Lower leg skin (tissue), 4 donors: ENCODE data around the gene ACBD3. TPM values are rescaled to one million over a fixed set of nuclear protein-coding genes. Genes with fewer than 3 reads are reported as not detected.

ENCODE experiments used
- DNase-seq, 2 donors: peaks; one replicate each; pipeline ENCODE4 v3.0.0-alpha.2; 2019; ENCODE audit warnings: low spot score in 2 of 2
- H3K4me3 ChIP-seq: fragments of 200-600 bp; sonication (generic); 2 replicates; pipeline ENCODE4 v1.5.1; 2017; ENCODE audit warnings: mild to moderate bottlenecking, low read depth; ENCODE audit not compliant: poor library complexity, severe bottlenecking
- POLR2A ChIP-seq, 2 donors: fragments of 450-650 bp; IDR thresholded peaks; one replicate each; pipeline ENCODE4 v1.6.1; 2016 to 2017; ENCODE audit warnings: antibody characterized with exemption in 2 of 2, mild to moderate bottlenecking in 1 of 2, moderate library complexity in 1 of 2
- WGBS, 2 donors: methylation state at CpG; one replicate each; pipeline ENCODE4 v1.1.5; 2018; 5-methylcytosine and 5-hydroxymethylcytosine counted together
- intact Hi-C: fragments of 100-400 bp; cut with DNase I; formaldehyde crosslinking; loops from one replicate; pipeline ENCODE4 v1.15.0; 2023; ENCODE audit warnings: low total_unique reads
- total RNA-seq, 4 donors: library from RNA; depleted of rRNA; stranded (reverse); fragments of >200 nt; gene quantifications; one replicate each; pipeline ENCODE4 v1.1.0, GENCODE V29; 2016
- TF ChIP-seq, protein P1 (sequence below), 3 donors: fragments of 450-650 bp; IDR thresholded peaks; one replicate each; pipeline ENCODE4 v1.5.1; 2016; ENCODE audit warnings: antibody characterized with exemption in 3 of 3, mild to moderate bottlenecking in 3 of 3, moderate library complexity in 2 of 3

ACBD3 gene
- total RNA-seq, 4 donors from 2014 or later = 39.7 to 57.6 (median 49.9) TPM

DNA sequence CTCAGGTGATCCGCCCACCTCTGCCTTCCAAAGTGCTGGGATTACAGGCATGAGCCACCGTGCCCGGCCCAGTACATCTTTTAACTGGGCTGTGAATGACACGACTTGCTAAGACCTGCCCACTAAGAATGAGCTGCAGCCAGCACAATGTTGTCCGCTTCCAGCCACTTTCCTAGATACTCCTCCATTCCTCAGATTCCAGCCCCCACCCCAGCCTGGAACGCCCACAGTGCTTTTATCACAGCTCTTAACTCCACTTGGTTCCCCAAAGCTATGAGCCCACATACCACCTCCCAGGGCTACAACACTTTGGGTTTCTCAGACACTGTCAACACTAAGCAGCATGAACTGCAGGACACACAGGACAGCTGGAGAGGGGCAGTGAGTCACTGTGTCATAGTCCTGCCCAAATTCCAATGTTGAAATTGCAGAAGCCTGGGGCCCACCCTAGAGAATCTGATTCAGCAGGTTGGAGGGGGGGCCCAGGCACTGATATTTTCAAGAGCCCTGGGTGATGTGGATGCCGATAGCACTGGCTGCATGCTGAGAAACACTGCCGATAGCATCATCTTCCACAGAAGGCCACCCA, 58.0 kb downstream of the ACBD3 start:
- no peak overlapping the region for H3K4me3 ChIP-seq
- WGBS, 2 donors = 54 to 72% methylated on average over 8 of the region's 8 CpGs
- peak in 1 of 2 donors; percentile 71 for DNase-seq
- TF ChIP-seq POLR2A (IDR thresholded peaks at IDR 0.05) = no peak
- TF ChIP-seq, protein P1, sequence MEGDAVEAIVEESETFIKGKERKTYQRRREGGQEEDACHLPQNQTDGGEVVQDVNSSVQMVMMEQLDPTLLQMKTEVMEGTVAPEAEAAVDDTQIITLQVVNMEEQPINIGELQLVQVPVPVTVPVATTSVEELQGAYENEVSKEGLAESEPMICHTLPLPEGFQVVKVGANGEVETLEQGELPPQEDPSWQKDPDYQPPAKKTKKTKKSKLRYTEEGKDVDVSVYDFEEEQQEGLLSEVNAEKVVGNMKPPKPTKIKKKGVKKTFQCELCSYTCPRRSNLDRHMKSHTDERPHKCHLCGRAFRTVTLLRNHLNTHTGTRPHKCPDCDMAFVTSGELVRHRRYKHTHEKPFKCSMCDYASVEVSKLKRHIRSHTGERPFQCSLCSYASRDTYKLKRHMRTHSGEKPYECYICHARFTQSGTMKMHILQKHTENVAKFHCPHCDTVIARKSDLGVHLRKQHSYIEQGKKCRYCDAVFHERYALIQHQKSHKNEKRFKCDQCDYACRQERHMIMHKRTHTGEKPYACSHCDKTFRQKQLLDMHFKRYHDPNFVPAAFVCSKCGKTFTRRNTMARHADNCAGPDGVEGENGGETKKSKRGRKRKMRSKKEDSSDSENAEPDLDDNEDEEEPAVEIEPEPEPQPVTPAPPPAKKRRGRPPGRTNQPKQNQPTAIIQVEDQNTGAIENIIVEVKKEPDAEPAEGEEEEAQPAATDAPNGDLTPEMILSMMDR (IDR thresholded peaks at IDR 0.05) = no peak
- intact Hi-C loops = no loop called here

DNA sequence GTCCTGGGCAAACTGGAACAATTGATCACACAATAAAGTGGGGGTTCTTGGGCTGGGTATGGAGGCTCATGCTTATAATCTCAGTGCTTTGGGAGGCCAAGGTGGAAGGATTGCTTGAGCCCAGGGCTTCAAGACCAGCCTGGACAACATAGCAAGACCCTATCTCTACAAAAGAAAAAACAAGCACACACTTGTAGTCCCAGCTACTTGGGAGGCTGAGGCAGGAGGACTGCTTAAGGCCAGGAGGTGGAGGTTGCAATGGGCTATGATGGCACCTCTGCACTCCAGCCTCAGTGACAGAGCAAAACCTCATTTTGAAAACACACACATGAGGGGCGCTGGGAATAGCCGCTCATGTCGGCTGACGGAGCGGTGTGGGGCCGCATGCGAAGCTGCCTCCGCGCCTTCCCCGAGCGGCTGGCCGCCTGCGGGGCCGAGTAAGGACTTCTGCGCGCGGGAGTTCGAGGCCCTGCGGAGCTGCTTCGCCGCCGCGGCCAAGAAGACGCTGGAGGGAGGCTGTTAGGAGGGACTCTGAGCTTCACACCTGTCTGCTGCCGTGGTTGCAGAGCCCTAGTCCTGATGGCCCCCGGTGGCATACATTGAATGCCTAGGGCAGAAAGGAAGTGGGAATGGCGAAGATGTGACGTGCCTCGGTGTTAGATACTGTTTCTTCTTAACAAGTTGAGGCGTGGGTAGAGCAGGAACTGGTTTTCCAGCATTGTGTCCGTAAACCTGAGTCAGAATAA, 59.5 kb downstream of the ACBD3 start:
- H3K4me3 ChIP-seq = no peak overlapping the region
- no peak for TF ChIP-seq POLR2A (IDR thresholded peaks at IDR 0.05)
- TF ChIP-seq, protein P1 (IDR thresholded peaks at IDR 0.05) = no peak
- intact Hi-C loops = no loop called here
- peak in 1 of 2 donors; percentile 79 for DNase-seq
- WGBS, 2 donors = 31 to 58% methylated on average over 31 of the region's 31 CpGs

DNA sequence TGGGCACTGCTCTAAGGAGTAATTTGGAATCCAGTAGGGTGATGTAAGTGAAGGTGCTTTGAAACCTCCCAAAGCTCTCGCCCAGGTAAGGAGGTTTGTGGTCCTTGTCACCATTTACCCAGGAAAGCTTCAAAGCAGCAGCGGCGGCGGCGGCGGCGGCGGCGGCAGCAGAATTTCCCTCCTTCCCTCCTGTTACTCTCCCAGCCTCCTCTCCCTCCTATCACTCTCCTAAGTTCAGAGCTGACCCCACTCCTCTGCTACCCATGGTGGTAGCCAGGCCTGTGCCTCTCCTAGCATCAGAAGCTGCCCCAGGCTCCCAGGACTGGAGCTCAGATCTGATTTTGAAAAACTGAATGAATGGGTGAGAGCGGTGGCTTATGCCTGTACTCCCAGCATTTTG, 60.7 kb downstream of the ACBD3 start:
- WGBS, 2 donors = 95% methylated on average over 10 of the region's 10 CpGs
- DNase-seq = peak in 1 of 2 donors; percentile 54
- H3K4me3 ChIP-seq = no peak overlapping the region
- intact Hi-C loops = no loop called here
- no peak for TF ChIP-seq POLR2A (IDR thresholded peaks at IDR 0.05)
- TF ChIP-seq, protein P1 (IDR thresholded peaks at IDR 0.05) = no peak

DNA sequence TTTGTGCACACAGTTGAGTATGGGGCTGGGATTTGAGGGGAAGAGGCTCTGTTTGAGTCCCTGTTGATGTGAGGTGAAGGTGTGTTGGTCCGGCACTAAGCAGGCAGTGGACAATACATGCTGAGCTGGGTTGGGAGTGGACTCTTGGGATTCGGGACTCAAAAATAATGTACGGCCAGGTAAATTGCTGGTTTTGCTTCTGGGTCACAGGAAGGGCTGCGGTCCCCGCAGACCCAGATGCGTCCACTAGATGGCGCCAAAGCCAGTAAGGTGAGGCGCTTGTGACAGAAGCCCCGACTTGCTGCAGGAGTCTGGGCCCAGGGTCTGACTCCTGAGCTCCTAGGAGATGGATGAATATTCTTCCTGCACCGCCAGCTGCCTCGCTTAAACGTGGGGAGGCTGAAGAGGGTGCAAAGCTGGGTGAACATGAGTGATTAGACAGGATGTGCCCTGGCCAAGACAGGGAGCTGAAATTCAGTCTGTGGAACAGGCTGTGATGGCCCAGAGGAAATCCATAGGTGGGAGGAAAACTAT, 61.4 kb downstream of the ACBD3 start:
- WGBS, 2 donors = 2% methylated on average over 8 to 12 of the region's 12 CpGs
- H3K4me3 ChIP-seq = no peak overlapping the region
- DNase-seq = peak; percentile 79 to 97
- TF ChIP-seq POLR2A (IDR thresholded peaks at IDR 0.05) = no peak
- TF ChIP-seq, protein P1 (IDR thresholded peaks at IDR 0.05) = peak in 1 of 3 donors; percentile 78
- intact Hi-C loops = no loop called here

DNA sequence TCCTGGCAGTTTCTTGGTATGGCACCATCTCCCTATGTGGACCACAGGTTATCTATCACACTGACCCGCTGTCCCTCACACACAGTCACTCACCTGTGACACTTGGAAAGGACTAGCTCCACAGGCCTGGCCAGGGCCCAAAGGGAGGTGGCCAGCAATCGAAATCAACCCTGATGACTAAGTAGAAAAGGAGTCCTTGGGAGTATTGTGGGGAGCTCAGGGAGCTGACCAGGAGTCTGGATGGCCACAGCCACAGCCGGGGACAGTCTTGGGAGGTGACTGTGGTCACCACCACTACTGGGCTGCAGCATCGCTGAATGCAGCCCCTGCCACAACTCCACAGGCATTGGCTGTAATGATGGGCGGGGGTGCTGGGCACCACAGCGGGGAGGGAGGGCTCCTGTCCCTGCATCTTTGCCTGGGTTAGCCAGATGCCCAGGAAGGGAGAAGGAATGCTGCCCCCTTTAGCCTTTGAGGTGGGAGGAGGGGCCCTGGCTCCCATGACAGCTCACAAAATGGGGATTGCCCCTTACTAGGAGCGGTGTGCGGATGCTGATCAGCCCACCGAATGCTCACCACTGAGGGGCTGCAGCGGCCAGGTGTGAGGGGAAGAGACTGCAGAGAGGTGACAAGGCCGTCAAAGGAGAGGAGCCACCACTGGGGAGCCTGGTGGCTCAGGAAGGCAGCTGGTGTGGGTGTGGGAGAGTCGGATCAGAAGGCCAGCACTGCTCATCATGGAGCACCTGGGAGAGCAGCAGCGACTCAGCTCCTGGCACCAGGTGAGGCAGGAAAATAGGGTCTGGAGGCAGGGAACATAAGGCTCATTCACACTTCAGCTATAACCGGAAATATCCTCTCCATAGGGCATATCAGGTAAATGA, 62.7 kb downstream of the ACBD3 start:
- TF ChIP-seq, protein P1 (IDR thresholded peaks at IDR 0.05) = no peak
- no peak for TF ChIP-seq POLR2A (IDR thresholded peaks at IDR 0.05)
- intact Hi-C loops = loop anchor here (5.0 kb wide), 1 partner anchor 78 kb away; no protein-coding TSS in a partner anchor
- 77 to 80% methylated on average over 12 to 14 of the region's 14 CpGs for WGBS, 2 donors
- H3K4me3 ChIP-seq = no peak overlapping the region
- DNase-seq = peak in 1 of 2 donors; percentile 77
